HG02642 (cell line): ENCODE results near the gene ZNF256.

Experiments used
- ATAC-seq: cut with Tn5 transposase; IDR thresholded peaks from one replicate; pipeline ENCODE4 v1.9.1; 2021; ENCODE audit warnings: mild to moderate bottlenecking; ENCODE audit not compliant: unreplicated experiment, poor library complexity

The ZNF256 gene

GRCh38 chr19:57900311-57900710 is 47.2 kb downstream of the ZNF256 start:
- ATAC-seq, result no peak
